Measurements from ENCODE around the gene NUP58. TPM values are rescaled to one million over a fixed set of nuclear protein-coding genes. Genes with fewer than 3 reads are reported as not detected.
A peak's percentile ranks its signal among the peaks of the same experiment; 100 is the strongest.

NUP58 gene
- total RNA-seq, 2 experiments from 2014 or later, result 140 to 171 TPM

- ChIA-PET POLR2A (no interaction called here), CTCF (no interaction called here)
- H3K9me3 Mint-ChIP-seq, result no peaks in the 10 kb centered on the region
- H3K27me3 Mint-ChIP-seq, result peaks cover 14% of the 10 kb centered on the region
- H3K36me3 Mint-ChIP-seq (ENCODE audit: low read depth), result peaks cover 8% of the 10 kb centered on the region
- DNase-seq, result no peak
- H3K4me1 Mint-ChIP-seq (ENCODE audit: low read depth), result peaks cover 22% of the 10 kb centered on the region
- ATAC-seq, result no peak
- no peak overlapping the region for H3K4me3 Mint-ChIP-seq
- intact Hi-C loops (cut with micrococcal nuclease), result no loop called here
- H3K27ac Mint-ChIP-seq, result no peak overlapping the region
- TF ChIP-seq CTCF (IDR thresholded peaks at IDR 0.05), result no peak
Measured at GRCh38 chr13:25288966-25289365, 12.5 kb upstream of the NUP58 start.

DNA sequence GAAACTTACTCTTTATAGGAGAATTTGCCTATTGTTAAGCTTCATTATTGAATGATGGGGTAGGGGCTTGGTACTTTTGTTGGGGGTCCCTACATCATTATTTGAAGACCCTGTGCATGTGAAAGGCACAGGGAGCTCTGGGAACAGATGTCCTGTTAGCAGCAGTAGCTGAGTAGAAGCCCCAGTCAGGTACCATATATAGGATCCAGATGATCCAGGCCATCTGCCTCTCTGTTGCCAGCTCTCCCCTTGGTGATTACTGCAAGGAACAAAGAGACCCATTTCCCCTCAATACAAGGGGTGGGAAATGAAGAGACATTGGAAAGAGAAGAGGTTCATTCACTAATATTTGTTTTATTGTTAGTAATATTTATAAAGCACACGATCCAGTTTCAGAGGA lies 9.7 kb upstream of the NUP58 start:
- TF ChIP-seq CTCF (IDR thresholded peaks at IDR 0.05), result no peak
- Mint-ChIP-seq H3K4me3 (no peak overlapping the region), H3K27ac (no peak overlapping the region), H3K36me3 (ENCODE audit: low read depth) (no peaks in the 10 kb centered on the region), H3K9me3 (no peaks in the 10 kb centered on the region), H3K27me3 (peaks cover 17% of the 10 kb centered on the region), H3K4me1 (ENCODE audit: low read depth) (peaks cover 4% of the 10 kb centered on the region)
- DNase-seq, result no peak
- intact Hi-C loops (cut with micrococcal nuclease), result no loop called here
- POLR2A ChIA-PET, result interaction anchor here (0.7 to 1.2 kb wide), 4 partner anchors 10 to 27 kb away, joined by 3 read pairs; no protein-coding TSS in a partner anchor
- CTCF ChIA-PET, result interaction anchor here (1.3 kb wide), 1 partner anchor 18 kb away, joined by 3 read pairs; no protein-coding TSS in a partner anchor
- no peak for ATAC-seq

GRCh38 chr13:25292301-25292700 lies 9.1 kb upstream of the NUP58 start:
- no peaks in the 10 kb centered on the region for H3K9me3 Mint-ChIP-seq
- ATAC-seq, result peak; percentile 45
- ChIA-PET POLR2A (interaction anchor here (0.7 to 1.2 kb wide), 3 partner anchors 10 to 16 kb away, joined by 3 read pairs; no protein-coding TSS in a partner anchor), CTCF (interaction anchor here (0.8 to 1.3 kb wide), 2 partner anchors 18 to 59 kb away, joined by 3 read pairs; no protein-coding TSS in a partner anchor)
- H3K36me3 Mint-ChIP-seq (ENCODE audit: low read depth), result no peaks in the 10 kb centered on the region
- intact Hi-C loops (cut with micrococcal nuclease), result no loop called here
- H3K27ac Mint-ChIP-seq, result no peak overlapping the region
- DNase-seq, result no peak
- peaks cover 4% of the 10 kb centered on the region for H3K4me1 Mint-ChIP-seq (ENCODE audit: low read depth)
- no peak overlapping the region for H3K4me3 Mint-ChIP-seq
- no peak for TF ChIP-seq CTCF (IDR thresholded peaks at IDR 0.05)
- peaks cover 20% of the 10 kb centered on the region for H3K27me3 Mint-ChIP-seq

- Mint-ChIP-seq H3K36me3 (ENCODE audit: low read depth) (no peaks in the 10 kb centered on the region), H3K27ac (no peak overlapping the region), H3K9me3 (peaks cover under 1% of the 10 kb centered on the region), H3K4me1 (ENCODE audit: low read depth) (peaks cover 5% of the 10 kb centered on the region), H3K4me3 (no peak overlapping the region), H3K27me3 (peaks cover 13% of the 10 kb centered on the region)
- DNase-seq (no peak), ATAC-seq (no peak)
- no peak for TF ChIP-seq CTCF (IDR thresholded peaks at IDR 0.05)
- ChIA-PET POLR2A (no interaction called here), CTCF (interaction anchor here (1.4 to 1.6 kb wide), 2 partner anchors 10 to 23 kb away, joined by 3 to 4 read pairs; no protein-coding TSS in a partner anchor)
- intact Hi-C loops (cut with micrococcal nuclease), result no loop called here
Measured at GRCh38 chr13:25295228-25295627, 6.2 kb upstream of the NUP58 start.

GRCh38 chr13:25295701-25296100 lies 5.7 kb upstream of the NUP58 start:
- POLR2A ChIA-PET, result interaction anchor here (1.9 kb wide), 1 partner anchor 9 kb away, joined by 6 read pairs; the partner anchor contains the start of gene MTMR6
- ATAC-seq (no peak), DNase-seq (no peak)
- H3K27ac Mint-ChIP-seq, result no peak overlapping the region
- TF ChIP-seq CTCF (IDR thresholded peaks at IDR 0.05), result no peak
- H3K4me3 Mint-ChIP-seq, result no peak overlapping the region
- intact Hi-C loops (cut with micrococcal nuclease), result no loop called here
- H3K4me1 Mint-ChIP-seq (ENCODE audit: low read depth), result peaks cover 10% of the 10 kb centered on the region
- peaks cover 13% of the 10 kb centered on the region for H3K27me3 Mint-ChIP-seq
- no peaks in the 10 kb centered on the region for H3K36me3 Mint-ChIP-seq (ENCODE audit: low read depth)
- CTCF ChIA-PET, result interaction anchor here (1.4 to 1.6 kb wide), 3 partner anchors 8 to 23 kb away, joined by 3 to 5 read pairs (median 4); no protein-coding TSS in a partner anchor
- peaks cover 3% of the 10 kb centered on the region for H3K9me3 Mint-ChIP-seq
